Ramos (cell line): ENCODE results near the gene CLDN24.
"Not testable (repeated sequence)": the region's sequence is repeated elsewhere in the genome, so short reads cannot be mapped to it uniquely, and the experiment has no call there.

ENCODE experiments used
- in situ Hi-C: fragments of 300-500 bp; cut with MboI; formaldehyde crosslinking; loops from one replicate; pipeline ENCODE4 v1.14.3; 2022; ENCODE audit warnings: low sequenced_read_pairs; ENCODE audit not compliant: unreplicated experiment

Gene CLDN24

DNA sequence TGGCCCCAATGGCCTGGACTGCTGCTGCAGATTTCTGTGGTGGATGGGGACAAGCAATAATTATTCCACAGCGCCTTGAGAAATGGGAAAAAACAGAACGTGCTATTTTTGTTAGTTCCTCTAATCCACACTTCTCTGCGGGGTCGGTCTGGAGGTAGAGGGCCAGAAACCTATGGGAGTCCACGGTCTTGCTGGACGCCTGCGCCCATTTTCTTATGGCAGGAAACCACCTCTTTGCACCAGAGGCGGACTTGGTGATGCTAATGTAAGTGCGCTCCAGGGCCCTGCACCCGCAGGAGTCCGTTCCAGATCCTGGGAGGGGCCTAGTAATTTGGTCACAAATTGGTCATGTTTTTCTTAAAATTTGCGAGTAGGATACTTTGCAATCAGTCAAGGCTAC is 25.9 kb upstream of the CLDN24 start:
- in situ Hi-C loops: no loop called here

- in situ Hi-C loops: no loop called here
Measured at GRCh38 chr4:183347566-183347965, 25.3 kb upstream of the CLDN24 start.

DNA sequence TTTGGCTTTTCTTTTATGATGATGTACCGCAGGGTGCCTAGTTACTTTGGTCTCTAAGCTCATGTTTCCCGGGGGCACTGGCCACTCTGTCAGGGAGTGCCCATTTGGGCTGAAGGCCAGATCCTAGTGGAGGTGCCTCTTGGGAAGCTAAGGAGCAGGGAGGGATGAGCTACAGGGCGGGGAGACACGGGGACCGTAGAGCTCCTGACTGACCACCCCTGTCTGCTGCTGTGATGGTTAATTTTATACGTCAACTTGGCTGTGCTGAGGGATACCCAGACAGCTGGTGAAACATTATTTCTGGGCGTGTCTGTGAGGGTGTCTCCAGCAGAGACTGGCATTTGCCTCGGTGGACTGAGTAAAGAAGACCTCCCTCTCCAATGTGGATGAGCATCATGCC is 24.9 kb upstream of the CLDN24 start:
- in situ Hi-C loops: no loop called here

GRCh38 chr4:183345261-183345660 is 23.0 kb upstream of the CLDN24 start:
- in situ Hi-C loops: no loop called here

DNA sequence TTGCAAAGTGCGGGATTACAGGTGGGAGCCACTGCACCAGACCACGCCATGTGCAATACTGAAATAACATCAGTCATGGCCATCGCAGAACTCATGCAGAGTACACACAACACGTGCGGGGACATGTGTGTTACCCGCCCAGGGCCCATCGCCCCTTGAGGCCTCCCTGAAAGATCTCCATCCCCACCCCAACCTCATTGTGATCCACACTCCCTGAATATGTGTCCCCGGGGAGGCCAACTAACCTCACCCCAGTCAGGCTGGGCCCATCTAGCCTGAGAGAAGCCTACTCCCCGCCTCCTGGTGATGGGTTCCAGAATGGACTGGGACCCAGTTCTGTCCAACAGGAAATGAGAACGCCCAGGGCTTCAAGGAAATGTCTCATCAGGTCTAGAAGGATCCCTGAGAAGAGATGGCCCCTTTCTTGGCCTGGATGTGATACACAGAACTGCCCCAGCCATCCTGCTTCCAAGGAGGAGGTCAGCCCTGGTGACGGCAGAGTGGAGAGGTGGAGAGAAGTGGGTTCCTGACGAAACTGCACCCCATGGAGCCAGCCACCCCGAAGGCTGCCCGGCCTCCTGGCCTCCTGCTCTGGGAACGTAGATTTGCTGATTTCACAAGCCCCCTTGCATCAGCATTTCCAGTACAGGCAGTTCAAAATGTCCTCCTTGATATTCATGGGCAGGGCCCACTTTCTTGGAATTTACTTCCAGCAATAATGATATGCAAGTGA is 22.5 kb upstream of the CLDN24 start:
- in situ Hi-C loops: no loop called here

GRCh38 chr4:183343730-183344129 is 21.5 kb upstream of the CLDN24 start:
- in situ Hi-C loops: no loop called here

GRCh38 chr4:183342541-183343533 is 20.6 kb upstream of the CLDN24 start:
- in situ Hi-C loops: no loop called here

DNA sequence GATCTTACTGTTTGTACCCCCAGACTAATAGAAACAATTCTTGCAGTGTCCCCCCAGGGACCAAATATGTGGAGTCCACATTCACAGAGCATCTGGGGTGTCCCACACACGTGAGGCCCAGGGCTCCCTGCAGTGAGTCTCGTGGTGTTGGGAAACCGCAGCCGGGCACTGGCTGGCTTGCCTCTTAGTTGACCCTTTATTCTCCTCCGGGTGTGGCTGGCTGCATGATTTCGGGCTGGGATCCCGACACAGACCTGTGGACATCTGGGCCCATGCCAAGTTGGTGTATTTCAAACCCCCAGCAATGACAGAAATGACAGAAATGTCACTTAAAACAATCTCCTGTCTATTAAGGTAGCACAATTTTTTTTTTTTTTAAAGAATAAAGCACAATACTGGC is 15.6 kb upstream of the CLDN24 start:
- in situ Hi-C loops: no loop called here

- in situ Hi-C loops: no loop called here
Measured at GRCh38 chr4:183337349-183337748, 15.1 kb upstream of the CLDN24 start.

DNA sequence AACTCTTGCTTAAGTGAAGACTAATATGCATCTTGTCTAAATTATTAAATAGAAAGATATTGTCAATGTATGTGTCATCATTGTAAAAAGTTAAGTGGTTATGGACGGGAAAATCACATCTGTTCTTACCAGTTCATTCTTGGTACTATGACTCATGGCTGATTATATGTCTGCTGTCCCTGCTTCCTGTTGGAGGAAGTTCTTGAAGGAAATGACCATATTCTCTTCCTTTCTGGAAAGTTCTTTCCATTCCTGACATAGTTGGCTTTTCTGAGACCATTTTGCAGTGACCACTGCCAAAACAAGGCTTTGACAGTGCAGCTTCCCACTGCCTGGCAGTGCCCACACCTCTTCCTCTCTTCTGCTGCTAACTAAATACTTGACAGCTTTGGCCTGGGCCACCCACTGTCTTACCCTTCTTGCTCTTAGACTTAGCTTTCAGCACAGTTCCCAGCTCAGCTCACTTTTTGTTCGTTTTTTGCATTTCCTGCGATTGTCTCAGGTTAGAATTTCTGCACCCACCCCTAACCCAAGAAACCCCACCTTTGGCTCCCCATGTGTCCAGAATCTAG is 13.2 kb upstream of the CLDN24 start:
- in situ Hi-C loops: no loop called here

DNA sequence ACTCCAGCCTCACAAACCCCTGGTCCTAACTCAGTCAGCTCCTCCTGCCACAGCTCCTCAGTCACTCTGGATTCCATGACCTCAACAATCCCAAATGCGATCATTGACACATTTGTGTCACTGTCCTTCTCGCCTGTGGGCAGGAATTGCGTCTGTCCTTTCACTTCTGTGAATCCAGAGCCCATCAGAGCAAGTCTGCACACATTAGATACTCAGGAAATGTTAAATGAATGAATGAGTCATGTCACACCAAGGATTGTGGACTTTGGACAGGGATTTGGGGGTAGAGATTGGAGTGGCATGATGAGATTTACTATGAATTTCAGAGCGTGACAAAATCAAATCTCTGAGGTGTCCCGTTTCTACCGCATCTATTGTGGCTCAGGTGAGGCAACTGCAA is 11.8 kb upstream of the CLDN24 start:
- in situ Hi-C loops: no loop called here

DNA sequence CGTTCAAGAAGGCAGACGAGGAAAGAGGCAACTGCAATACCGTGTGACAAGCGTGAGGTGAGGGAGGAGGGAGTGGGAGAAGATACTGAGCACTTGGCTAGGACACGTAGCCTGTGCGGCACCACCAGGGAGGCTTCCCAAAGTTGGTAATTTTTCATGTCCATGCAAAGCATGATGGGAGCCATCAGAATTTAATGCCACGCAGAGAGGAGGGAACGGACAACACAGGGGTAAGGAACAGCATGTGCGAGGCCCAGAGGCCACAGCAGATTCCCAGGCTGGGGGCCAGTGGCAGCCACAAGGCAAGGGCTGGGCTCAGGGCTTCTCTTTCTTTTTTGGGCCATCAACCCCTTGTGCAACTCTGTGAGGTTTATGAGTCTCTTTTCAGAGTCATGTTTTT is 11.0 kb upstream of the CLDN24 start:
- in situ Hi-C loops: no loop called here

GRCh38 chr4:183332447-183332846 is 10.2 kb upstream of the CLDN24 start:
- in situ Hi-C loops: no loop called here

- in situ Hi-C loops: no loop called here
Measured at GRCh38 chr4:183330841-183331240, 8.6 kb upstream of the CLDN24 start.

DNA sequence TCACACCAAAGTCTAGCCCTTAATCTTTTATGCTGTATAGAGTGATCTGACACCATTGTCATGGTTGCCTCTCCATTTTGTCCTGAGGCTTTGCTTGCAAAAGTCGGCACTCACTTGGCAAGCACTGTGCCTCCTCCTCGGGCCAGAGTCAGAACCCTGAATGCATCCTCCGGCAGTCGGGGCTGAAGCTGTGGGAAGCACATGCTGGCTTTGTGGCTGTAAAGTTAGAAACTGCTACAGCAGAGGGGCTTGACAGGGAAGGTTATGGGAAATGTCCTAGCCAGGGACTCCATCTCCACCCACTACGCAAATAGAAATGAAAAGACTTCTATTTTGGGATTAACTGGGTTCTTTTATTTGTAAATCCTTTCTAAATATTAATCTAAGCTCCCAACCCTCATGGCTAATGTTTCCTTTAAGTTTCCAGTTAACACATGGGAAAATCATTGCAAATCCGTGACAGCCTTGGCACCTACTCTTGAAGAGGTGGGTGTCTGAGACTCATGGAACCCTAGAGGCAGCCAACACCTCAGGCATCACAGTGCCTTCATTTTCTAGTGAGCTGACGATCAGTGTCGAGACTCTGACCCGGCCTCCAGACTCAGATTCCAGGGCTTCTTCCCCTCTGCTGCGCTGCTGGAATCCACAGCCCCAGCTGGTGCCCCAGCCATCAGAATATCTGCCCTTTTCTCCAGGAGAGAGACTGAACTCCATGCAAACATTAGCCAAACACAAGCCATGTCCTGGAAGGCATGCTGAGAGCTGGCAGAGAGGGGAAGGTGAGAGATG is 7.9 kb upstream of the CLDN24 start:
- in situ Hi-C loops: no loop called here

DNA sequence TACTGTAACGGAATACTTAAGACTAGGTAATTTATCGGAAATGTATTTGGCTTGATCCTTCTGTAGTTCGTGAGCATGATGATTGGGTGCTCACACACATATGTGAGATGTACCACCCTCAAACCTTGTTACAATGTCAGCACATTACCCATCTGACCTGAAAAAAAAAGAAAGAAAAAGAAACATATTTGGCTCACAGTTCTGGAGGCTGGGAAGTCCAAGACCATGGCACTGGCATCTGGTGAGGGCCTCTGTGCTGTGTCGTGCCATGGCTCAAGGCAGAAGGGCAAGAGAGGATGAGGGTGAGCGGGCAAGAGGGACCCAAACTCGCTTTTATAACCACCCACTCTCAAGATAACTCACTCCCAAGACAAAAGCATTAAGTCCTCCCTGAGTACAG is 7.0 kb upstream of the CLDN24 start:
- in situ Hi-C loops: no loop called here

GRCh38 chr4:183328832-183329231 is 6.6 kb upstream of the CLDN24 start:
- in situ Hi-C loops: no loop called here

DNA sequence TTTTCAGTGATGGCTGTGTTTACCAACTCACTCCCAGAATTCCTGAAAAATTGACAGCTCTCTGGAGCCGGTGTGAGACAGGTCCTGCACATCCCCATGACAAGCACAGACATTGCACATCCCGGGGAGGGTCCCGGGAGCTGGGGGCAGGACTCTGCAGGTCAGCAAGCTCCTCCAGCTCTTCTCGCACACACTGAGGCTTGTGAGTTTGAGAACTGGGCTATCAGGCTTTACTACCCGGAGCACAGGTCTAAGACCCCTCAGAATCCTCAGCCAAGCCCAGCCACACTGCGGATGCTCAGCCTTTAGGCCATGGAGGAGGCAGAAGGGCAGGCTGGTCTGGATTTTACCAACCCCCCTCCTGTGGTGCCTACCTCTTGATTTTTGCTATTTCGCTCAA is 5.6 kb upstream of the CLDN24 start:
- in situ Hi-C loops: no loop called here

DNA sequence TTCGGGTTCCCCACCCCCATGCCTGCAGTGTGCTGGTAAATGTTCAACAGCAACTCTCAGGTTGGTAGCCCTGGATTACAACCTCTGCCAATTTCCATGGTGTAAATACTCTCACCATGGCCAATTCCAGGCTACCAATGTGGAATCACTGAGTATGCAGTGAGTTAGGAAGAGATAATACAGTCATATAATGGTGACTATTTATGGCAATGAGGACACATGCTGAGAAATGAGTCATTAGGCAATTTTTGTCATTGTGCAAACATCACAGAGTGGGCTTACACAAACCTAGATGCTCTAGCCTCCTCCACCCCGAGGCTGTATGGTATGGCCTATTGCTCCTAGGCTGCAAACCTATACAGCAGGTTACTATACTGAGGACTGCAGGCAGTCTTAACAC is 4.6 kb upstream of the CLDN24 start:
- in situ Hi-C loops: no loop called here

- in situ Hi-C loops: not testable (repeated sequence)
Measured at GRCh38 chr4:183326387-183326786, 4.2 kb upstream of the CLDN24 start.
